Calu3 (cell line): ENCODE results near the gene LY6G6F. TPM values are rescaled to one million over a fixed set of nuclear protein-coding genes. Genes with fewer than 3 reads are reported as not detected.
A peak's percentile ranks its signal among the peaks of the same experiment; 100 is the strongest.

Source experiments
- BruUV-seq: library from RNA; stranded (reverse); fragments of 400-500 nt; replicated peaks from 2 replicates; lab custom pipeline; 2021; lab: Mats Ljungman, UMichigan
- CTCF ChIA-PET: fragments of 300-600 bp; sonication (Branson Sonifier 250); formaldehyde crosslinking; loops from one replicate; lab custom pipeline; 2022; ENCODE audit warnings: antibody characterized with exemption; lab: Charles Lee
- DNase-seq: peaks from one replicate; pipeline ENCODE4 v3.0.0; 2022
- H3K27ac Mint-ChIP-seq: one replicate; pipeline ENCODE4 v1.8.0; 2022; ENCODE audit warnings: mixed read lengths; ENCODE audit not compliant: unreplicated experiment
- H3K27me3 Mint-ChIP-seq: one replicate; pipeline ENCODE4 v1.8.0; 2022; ENCODE audit warnings: mixed read lengths; ENCODE audit not compliant: unreplicated experiment
- H3K36me3 Mint-ChIP-seq: one replicate; pipeline ENCODE4 v1.8.0; 2022; ENCODE audit warnings: mild to moderate bottlenecking, moderate library complexity, mixed read lengths; ENCODE audit not compliant: insufficient read depth, unreplicated experiment
- H3K4me1 Mint-ChIP-seq: one replicate; pipeline ENCODE4 v1.8.0; 2022; ENCODE audit warnings: mild to moderate bottlenecking, low read depth, mixed read lengths; ENCODE audit not compliant: unreplicated experiment
- H3K4me3 Mint-ChIP-seq: one replicate; pipeline ENCODE4 v1.8.0; 2022; ENCODE audit warnings: mild to moderate bottlenecking, low read depth, moderate library complexity, mixed read lengths; ENCODE audit not compliant: unreplicated experiment
- H3K9me3 Mint-ChIP-seq: one replicate; pipeline ENCODE4 v1.8.0; 2022; ENCODE audit warnings: low read depth, mixed read lengths; ENCODE audit not compliant: unreplicated experiment
- intact Hi-C: fragments of 100-400 bp; cut with micrococcal nuclease; formaldehyde crosslinking; loops from one replicate; pipeline ENCODE4 v1.10.0; 2022; ENCODE audit not compliant: unreplicated experiment
- total RNA-seq: library from RNA; stranded (reverse); gene quantifications from 2 replicates; pipeline ENCODE4 v1.2.3, GENCODE V29; 2022
- TF ChIP-seq, protein P1 (sequence below): fragments of 200-600 bp; IDR thresholded peaks from one replicate; pipeline ENCODE4 v1.8.0; 2022; ENCODE audit warnings: antibody characterized with exemption; ENCODE audit not compliant: unreplicated experiment

LY6G6F gene
- total RNA-seq, 1 experiment from 2014 or later = not detected

DNA sequence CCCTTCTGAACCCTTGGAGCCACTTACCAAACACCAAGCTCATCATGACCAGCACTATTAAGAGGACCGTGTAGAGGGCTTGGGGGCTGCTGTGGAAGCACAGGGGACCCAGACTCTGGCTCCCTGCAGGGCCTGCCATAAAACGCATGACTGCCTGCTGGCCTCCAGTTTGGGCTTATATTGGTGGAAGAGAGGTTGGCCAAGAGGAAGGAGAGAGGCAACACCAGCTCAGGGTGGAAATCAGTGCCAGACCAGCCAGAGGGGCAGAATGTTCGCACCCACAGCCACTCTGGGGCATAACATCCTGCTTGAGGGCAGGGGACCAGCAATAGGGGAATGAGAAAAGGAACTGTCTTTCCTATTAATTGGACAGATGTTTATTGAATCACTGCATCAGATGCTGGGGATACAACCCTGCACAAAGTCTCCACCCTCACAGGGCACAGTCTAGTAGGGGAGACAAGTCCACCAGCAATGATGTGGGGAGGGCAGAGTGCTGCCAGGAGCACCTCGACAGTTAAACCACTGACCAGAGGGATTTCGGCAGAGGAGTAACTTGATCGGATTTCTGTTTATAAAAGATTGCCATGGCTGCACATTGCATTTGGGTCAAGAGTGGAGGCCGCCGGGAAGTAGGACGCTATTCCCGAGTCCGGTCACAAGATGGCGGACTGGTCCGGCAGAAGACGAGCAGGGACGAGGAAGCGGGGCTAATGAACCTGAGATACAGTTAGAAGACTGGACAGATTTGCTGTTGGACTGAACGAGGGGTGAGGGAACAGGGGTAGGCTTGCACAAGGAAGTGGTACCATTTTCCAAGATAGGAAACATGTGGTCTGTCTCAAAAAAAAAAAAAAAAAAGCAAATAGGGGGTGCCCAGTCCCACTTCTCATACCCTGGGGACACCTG lies 26.2 kb upstream of the LY6G6F start, which contains the start of gene LY6G5C:
Gene LY6G5C (minus strand): TSS at position 842 of the 909 bp plus-strand sequence. CDS start 694 bp downstream, at position 148.
- H3K4me3 Mint-ChIP-seq = peak within 1 kb of the TSS; percentile 75
- intact Hi-C loops = loop anchor here (1.0 to 2.0 kb wide), 4 partner anchors 58 to 272 kb away; no protein-coding TSS in a partner anchor

GRCh38 chr6:31681135-31681671 lies 25.5 kb upstream of the LY6G6F start:
- intact Hi-C loops = loop anchor here (2.0 kb wide), 1 partner anchor 150 kb away; no protein-coding TSS in a partner anchor
- DNase-seq = peak; percentile 81
- no peaks in the 10 kb centered on the region for H3K9me3 Mint-ChIP-seq
- H3K27me3 Mint-ChIP-seq = no peaks in the 10 kb centered on the region
- TF ChIP-seq, protein P1, sequence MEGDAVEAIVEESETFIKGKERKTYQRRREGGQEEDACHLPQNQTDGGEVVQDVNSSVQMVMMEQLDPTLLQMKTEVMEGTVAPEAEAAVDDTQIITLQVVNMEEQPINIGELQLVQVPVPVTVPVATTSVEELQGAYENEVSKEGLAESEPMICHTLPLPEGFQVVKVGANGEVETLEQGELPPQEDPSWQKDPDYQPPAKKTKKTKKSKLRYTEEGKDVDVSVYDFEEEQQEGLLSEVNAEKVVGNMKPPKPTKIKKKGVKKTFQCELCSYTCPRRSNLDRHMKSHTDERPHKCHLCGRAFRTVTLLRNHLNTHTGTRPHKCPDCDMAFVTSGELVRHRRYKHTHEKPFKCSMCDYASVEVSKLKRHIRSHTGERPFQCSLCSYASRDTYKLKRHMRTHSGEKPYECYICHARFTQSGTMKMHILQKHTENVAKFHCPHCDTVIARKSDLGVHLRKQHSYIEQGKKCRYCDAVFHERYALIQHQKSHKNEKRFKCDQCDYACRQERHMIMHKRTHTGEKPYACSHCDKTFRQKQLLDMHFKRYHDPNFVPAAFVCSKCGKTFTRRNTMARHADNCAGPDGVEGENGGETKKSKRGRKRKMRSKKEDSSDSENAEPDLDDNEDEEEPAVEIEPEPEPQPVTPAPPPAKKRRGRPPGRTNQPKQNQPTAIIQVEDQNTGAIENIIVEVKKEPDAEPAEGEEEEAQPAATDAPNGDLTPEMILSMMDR = no peak
- H3K4me1 Mint-ChIP-seq = peaks cover 28% of the 10 kb centered on the region
- CTCF ChIA-PET = interaction anchor here (0.6 to 2.1 kb wide), 13 partner anchors 9 to 515 kb away, joined by 3 to 26 read pairs (median 6); partner anchors contain the start of genes DDAH2, LSM2, MSH5 and NEU1
- TSS peak; percentile 71 for BruUV-seq
- H3K4me3 Mint-ChIP-seq = peak overlapping the region; percentile 75
- H3K27ac Mint-ChIP-seq = peak overlapping the region; percentile 89
- peaks cover 35% of the 10 kb centered on the region for H3K36me3 Mint-ChIP-seq

More for the DNA sequence above, 26.2 kb upstream of the LY6G6F start, which contains the start of gene LY6G5C:
- DNase-seq = peak; percentile 94
- H3K9me3 Mint-ChIP-seq = no peaks in the 10 kb centered on the region
- peaks cover 37% of the 10 kb centered on the region for H3K36me3 Mint-ChIP-seq
- TF ChIP-seq, protein P1 = peak; percentile 83
- CTCF ChIA-PET = interaction anchor here (0.6 to 2.1 kb wide), 13 partner anchors 10 to 516 kb away, joined by 3 to 26 read pairs (median 6); partner anchors contain the start of genes DDAH2, LSM2, MSH5 and NEU1
- H3K4me1 Mint-ChIP-seq = peaks cover 28% of the 10 kb centered on the region
- H3K27ac Mint-ChIP-seq = peak within 1 kb of the TSS; percentile 89
- no peaks in the 10 kb centered on the region for H3K27me3 Mint-ChIP-seq
- no TSS peak for BruUV-seq

DNA sequence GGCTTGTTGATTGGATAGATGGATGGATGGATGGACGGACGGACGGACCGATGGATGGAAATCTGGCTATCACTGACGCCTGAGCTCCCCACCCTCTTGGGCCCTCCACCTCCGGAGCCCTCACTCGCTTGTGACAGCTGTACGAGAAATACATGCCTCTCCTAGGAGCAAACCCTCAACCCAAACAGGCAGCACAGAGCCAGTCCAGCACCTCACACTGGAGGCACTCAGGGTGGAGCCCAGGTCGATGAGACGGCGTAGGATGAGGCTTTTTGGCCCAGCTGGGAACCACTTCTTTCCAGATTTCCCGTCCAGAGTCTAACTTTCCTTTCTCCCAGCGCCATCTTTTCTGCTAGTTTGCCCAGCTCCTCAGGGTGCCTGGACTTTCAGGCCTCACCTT lies 23.1 kb upstream of the LY6G6F start:
- intact Hi-C loops = no loop called here
- Mint-ChIP-seq H3K27ac (peak overlapping the region; percentile 55), H3K4me1 (peaks cover 28% of the 10 kb centered on the region), H3K36me3 (peaks cover 48% of the 10 kb centered on the region), H3K4me3 (peak overlapping the region; percentile 75), H3K9me3 (no peaks in the 10 kb centered on the region), H3K27me3 (no peaks in the 10 kb centered on the region)
- DNase-seq = no peak
- BruUV-seq = no TSS peak
- CTCF ChIA-PET = interaction anchor here (1.5 kb wide), 1 partner anchor 86 kb away, joined by 8 read pairs; no protein-coding TSS in a partner anchor
- TF ChIP-seq, protein P1 = no peak

DNA sequence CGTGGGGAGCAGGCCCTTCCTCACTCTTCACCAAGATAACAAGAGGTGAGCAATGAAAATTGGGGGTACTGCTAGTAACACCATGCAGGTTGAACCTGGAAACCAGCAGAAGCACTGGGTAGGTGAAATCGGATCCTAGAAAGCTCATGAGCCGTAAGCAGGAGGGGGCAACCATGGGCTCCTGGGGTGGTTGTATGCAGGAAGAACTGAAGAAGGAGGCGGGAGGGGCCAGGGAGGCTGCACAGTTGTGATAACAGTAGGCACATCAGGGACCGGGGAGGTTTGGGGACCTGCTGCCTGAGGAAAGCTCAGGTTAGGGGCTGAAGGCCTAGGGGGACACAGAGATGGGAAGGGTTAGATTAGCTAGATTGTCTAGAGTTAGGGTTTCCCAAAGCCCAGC lies 20.2 kb upstream of the LY6G6F start:
- Mint-ChIP-seq H3K27ac (peak overlapping the region; percentile 13), H3K36me3 (peaks cover 45% of the 10 kb centered on the region), H3K27me3 (no peaks in the 10 kb centered on the region), H3K4me3 (no peak overlapping the region), H3K4me1 (peaks cover 27% of the 10 kb centered on the region), H3K9me3 (no peaks in the 10 kb centered on the region)
- no peak for DNase-seq
- TF ChIP-seq, protein P1 = no peak
- CTCF ChIA-PET = no interaction called here
- intact Hi-C loops = no loop called here
- no TSS peak for BruUV-seq
